GM21367 (cell line): Measurements from ENCODE around the gene NFATC1.

ENCODE experiments used
- ATAC-seq: cut with Tn5 transposase; IDR thresholded peaks from one replicate; pipeline ENCODE4 v1.9.1; 2021; ENCODE audit not compliant: unreplicated experiment

Gene NFATC1

GRCh38 chr18:79422022-79422782 lies 26.5 kb downstream of the NFATC1 start:
- no peak for ATAC-seq

GRCh38 chr18:79422783-79423165 lies 27.0 kb downstream of the NFATC1 start:
- ATAC-seq, result no peak

- no peak for ATAC-seq
Observed at GRCh38 chr18:79423211-79424007, 27.7 kb downstream of the NFATC1 start.

- ATAC-seq, result no peak
Observed at GRCh38 chr18:79424008-79424565, 28.4 kb downstream of the NFATC1 start.

GRCh38 chr18:79424880-79425568 lies 29.3 kb downstream of the NFATC1 start:
- no peak for ATAC-seq

- ATAC-seq, result no peak
Observed at GRCh38 chr18:79425569-79425886, 29.8 kb downstream of the NFATC1 start.

- no peak for ATAC-seq
Observed at GRCh38 chr18:79426376-79427300, 30.9 kb downstream of the NFATC1 start.

- ATAC-seq, result no peak
Observed at GRCh38 chr18:79427368-79428225, 31.9 kb downstream of the NFATC1 start.

GRCh38 chr18:79428287-79428686 lies 32.6 kb downstream of the NFATC1 start:
- ATAC-seq, result no peak

GRCh38 chr18:79429381-79429780 lies 33.7 kb downstream of the NFATC1 start:
- ATAC-seq, result no peak

- ATAC-seq, result no peak
Observed at GRCh38 chr18:79429785-79430281, 34.1 kb downstream of the NFATC1 start.

GRCh38 chr18:79432376-79433120 lies 36.8 kb downstream of the NFATC1 start:
- ATAC-seq, result no peak

GRCh38 chr18:79433431-79433830 lies 37.7 kb downstream of the NFATC1 start:
- ATAC-seq, result no peak

GRCh38 chr18:79434607-79435401 lies 39.1 kb downstream of the NFATC1 start:
- no peak for ATAC-seq

GRCh38 chr18:79436556-79437275 lies 41.0 kb downstream of the NFATC1 start:
- no peak for ATAC-seq

- ATAC-seq, result no peak
Observed at GRCh38 chr18:79438089-79438897, 42.6 kb downstream of the NFATC1 start.
